ENCODE results near the gene TRABD2B.

TRABD2B gene

GRCh38 chr1:47774986-47775834 is 222.0 kb downstream of the TRABD2B start:
- DNase-seq (ENCODE audit: low spot score), result no peak

GRCh38 chr1:47772960-47773682 is 224.1 kb downstream of the TRABD2B start:
- DNase-seq (ENCODE audit: low spot score), result no peak

- no peak for DNase-seq (ENCODE audit: low spot score)
Observed at GRCh38 chr1:47772281-47772680, 224.9 kb downstream of the TRABD2B start.

- no peak for DNase-seq (ENCODE audit: low spot score)
Observed at GRCh38 chr1:47771751-47772150, 225.4 kb downstream of the TRABD2B start.

- no peak for DNase-seq (ENCODE audit: low spot score)
Observed at GRCh38 chr1:47769983-47770382, 227.2 kb downstream of the TRABD2B start.

GRCh38 chr1:47769295-47769694 is 227.9 kb downstream of the TRABD2B start:
- no peak for DNase-seq (ENCODE audit: low spot score)

GRCh38 chr1:47767741-47768100 is 229.5 kb downstream of the TRABD2B start:
- no peak for DNase-seq (ENCODE audit: low spot score)

GRCh38 chr1:47766832-47767740 is 230.1 kb downstream of the TRABD2B start:
- DNase-seq (ENCODE audit: low spot score), result no peak

GRCh38 chr1:47765742-47766485 is 231.3 kb downstream of the TRABD2B start:
- DNase-seq (ENCODE audit: low spot score), result no peak

- no peak for DNase-seq (ENCODE audit: low spot score)
Observed at GRCh38 chr1:47765236-47765635, 231.9 kb downstream of the TRABD2B start.

GRCh38 chr1:47764461-47765046 is 232.6 kb downstream of the TRABD2B start:
- no peak for DNase-seq (ENCODE audit: low spot score)

GRCh38 chr1:47763591-47764171 is 233.5 kb downstream of the TRABD2B start:
- no peak for DNase-seq (ENCODE audit: low spot score)

GRCh38 chr1:47761974-47762373 is 235.2 kb downstream of the TRABD2B start:
- DNase-seq (ENCODE audit: low spot score), result no peak

- DNase-seq (ENCODE audit: low spot score), result no peak
Observed at GRCh38 chr1:47761201-47761930, 235.8 kb downstream of the TRABD2B start.

GRCh38 chr1:47759936-47760629 is 237.1 kb downstream of the TRABD2B start:
- DNase-seq (ENCODE audit: low spot score), result no peak

- no peak for DNase-seq (ENCODE audit: low spot score)
Observed at GRCh38 chr1:47759251-47759935, 237.8 kb downstream of the TRABD2B start.

GRCh38 chr1:47758341-47759250 is 238.6 kb downstream of the TRABD2B start:
- no peak for DNase-seq (ENCODE audit: low spot score)

All from CD4-positive, alpha-beta T cell treated with Interleukin-6 at 100 ng/mL for 8 hours (primary cell).